HG02943 (cell line): ENCODE measurements around the gene VPS54.
"Not testable (repeated sequence)": the region's sequence is repeated elsewhere in the genome, so short reads cannot be mapped to it uniquely, and the experiment has no call there.

Source experiments
- ATAC-seq: cut with Tn5 transposase; IDR thresholded peaks from one replicate; pipeline ENCODE4 v1.9.1; 2021; ENCODE audit warnings: mild to moderate bottlenecking, low read depth, moderate library complexity; ENCODE audit not compliant: unreplicated experiment

VPS54 gene

DNA sequence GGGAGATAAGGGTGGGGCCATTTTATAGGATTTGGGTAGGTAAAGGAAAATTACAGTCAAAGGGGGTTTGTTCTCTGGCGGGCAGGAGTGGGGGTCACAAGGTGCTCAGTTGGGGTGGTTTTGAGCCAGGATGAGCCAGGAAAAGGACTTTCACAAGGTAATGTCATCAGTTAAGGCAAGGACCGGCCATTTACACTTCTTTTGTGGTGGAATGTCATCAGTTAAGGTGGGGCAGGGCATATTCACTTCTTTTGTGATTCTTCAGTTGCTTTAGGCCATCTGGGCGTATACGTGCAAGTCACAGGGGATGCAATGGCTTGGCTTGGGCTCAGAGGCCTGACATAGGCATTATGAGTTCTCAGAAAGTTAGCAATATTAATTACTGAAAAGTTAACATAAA lies 171.7 kb downstream of the VPS54 start:
- ATAC-seq: not testable (repeated sequence)

DNA sequence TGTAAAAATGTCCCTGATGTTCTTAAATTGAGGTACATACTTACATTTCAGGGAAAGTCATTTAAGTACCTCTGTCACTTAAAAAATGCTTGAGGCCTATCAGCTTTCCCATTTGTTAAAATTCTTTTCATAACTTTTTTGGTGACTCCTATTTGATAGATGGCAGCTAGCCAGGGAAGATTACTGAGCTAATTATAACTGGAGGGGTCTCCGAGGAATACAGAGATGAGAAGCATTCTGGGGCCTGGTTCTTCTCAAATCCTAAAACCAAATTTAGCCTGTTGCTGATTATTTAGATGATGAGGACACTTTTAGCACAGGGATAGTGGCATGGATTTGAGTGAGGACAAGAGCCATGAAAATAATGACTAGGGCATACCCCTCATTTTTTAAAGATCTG lies 172.7 kb downstream of the VPS54 start:
- no peak for ATAC-seq

DNA sequence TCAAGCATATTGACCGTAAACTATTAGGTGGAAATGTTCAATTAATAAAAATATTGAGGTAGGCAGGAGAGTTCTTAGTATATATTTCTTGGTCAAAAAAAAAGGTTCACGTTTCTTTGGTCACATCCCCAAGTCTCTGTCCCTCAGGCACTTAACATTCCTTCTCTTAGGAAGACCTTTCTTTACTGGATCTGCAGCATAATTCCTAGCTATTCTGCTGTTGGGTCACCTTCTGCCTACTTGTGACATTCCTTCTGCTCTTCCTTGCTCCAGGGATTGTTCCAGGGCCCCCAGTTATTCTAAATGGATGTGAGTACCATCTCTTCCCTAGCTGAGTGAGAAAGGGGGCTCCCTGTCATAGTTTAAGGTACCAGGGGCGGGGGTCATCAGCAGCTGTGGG lies 173.4 kb downstream of the VPS54 start:
- no peak for ATAC-seq

DNA sequence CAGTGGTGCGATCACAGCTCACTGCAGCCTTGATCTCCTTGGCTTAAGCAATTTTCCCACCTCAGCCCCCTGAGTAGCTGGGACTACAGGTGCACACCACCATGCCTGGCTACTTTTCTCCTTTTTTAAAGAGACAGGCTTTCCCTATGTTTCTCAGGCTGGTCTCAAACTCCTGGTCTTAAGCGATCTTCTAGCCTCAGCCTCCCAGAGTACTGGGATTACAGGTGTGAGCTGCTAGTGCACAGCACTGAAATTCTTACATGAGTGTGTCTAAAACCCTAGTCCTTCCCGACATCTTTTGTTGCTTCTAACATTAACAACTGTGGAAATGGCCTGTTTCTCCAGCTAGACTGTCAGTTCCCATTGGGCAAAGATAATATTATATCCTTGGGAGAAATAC lies 174.6 kb downstream of the VPS54 start:
- no peak for ATAC-seq

DNA sequence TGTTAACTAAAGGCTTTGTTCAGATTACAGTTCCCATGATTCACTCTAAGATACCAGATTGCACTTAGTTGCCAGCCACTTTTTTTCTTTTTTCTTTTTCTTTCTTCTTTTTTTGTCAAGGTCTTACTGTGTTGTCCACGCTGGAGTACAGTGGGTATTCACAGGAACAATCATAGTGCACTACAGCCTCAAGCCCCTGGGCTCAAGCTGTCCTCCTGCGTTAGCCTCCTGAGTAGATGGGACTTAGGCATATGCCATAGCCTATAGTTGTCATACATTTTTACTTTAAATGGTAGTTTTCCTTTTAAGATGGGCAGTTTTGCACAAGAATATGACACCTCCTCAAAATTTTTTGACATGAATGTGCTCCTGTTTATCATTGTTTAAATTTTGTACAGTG lies 175.4 kb downstream of the VPS54 start:
- no peak for ATAC-seq

DNA sequence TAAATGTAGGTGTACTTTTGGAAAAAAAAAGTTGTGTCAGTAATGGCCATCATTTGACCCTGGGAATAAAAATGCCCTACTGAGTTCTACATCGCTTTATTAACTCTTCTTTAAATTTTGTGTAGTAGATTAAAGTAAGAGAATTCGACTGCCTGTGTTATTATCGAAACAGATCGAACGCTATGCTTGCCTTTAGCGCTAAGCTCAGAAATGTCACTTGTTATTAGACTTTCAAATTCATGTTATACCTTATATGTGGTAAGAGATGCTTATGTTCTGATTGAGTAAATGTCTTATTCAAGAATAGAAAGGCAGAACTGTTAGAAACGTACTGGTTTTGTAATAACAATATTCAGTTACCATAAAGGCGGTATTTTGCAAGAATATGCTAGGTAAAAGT lies 176.1 kb downstream of the VPS54 start:
- ATAC-seq: no peak

DNA sequence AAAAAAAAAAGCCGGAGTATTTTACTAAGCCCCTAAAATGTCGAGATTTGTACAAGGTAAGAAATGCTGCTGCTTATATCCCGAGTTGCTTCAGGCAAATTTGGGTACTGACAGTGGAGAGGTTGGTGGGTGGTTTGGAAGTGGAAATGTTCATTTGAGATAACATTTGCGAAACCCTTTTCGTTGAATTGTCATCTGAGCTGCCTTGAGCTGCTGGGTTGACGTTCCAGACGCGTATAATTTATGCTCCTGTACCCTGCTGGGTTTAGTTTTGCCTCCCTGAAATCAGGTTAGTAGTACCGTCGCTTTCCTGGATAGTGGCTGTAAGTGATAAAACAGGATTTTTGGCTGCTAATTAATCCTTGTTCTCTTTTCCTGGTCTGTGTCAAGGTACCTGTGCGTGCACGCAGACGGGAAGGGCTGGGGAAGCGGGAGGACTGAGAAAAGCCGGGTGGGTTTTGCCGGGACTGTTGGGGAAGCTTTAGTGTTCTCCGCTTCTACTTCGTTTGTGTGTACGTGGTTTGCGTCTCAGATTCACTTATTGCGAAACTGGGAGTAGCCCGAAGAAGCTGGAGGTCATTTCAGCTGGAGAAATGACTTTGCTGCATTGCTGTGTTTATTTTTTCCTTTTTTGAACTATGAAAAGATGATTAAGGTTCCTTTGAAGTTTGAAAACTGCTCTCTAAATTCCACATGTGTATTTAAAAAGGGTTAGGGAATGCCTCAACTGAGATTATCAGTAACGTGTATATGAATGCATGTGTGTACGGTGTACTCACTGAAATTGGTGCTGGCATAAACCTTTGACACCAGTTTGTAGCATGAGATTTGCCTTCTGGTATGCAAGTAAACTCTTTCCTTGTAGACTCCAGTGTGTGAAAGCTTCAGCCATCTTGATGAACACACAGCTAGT lies 176.8 kb downstream of the VPS54 start:
- ATAC-seq: no peak
